GM19035 (cell line): Measurements from ENCODE around the gene ADGRD2.

Experiments
- ATAC-seq: cut with Tn5 transposase; IDR thresholded peaks from one replicate; pipeline ENCODE4 v1.9.1; 2021; ENCODE audit not compliant: unreplicated experiment

Gene ADGRD2

GRCh38 chr9:124437086-124437485, 13.2 kb upstream of the ADGRD2 start:
- ATAC-seq: no peak

- no peak for ATAC-seq
These were observed 12.2 kb upstream of the ADGRD2 start for GRCh38 chr9:124438091-124438490.

GRCh38 chr9:124439086-124439485, 11.2 kb upstream of the ADGRD2 start:
- ATAC-seq: no peak

GRCh38 chr9:124439686-124440243, 10.5 kb upstream of the ADGRD2 start:
- no peak for ATAC-seq

GRCh38 chr9:124440786-124441185, 9.5 kb upstream of the ADGRD2 start:
- no peak for ATAC-seq

GRCh38 chr9:124441291-124441690, 9.0 kb upstream of the ADGRD2 start:
- ATAC-seq: no peak

- no peak for ATAC-seq
These were observed 7.9 kb upstream of the ADGRD2 start for GRCh38 chr9:124442379-124442778.

- no peak for ATAC-seq
These were observed 7.4 kb upstream of the ADGRD2 start for GRCh38 chr9:124442826-124443225.

GRCh38 chr9:124443625-124444024, 6.6 kb upstream of the ADGRD2 start:
- no peak for ATAC-seq

GRCh38 chr9:124444166-124444565, 6.1 kb upstream of the ADGRD2 start:
- ATAC-seq: no peak

GRCh38 chr9:124447297-124447661, 3.0 kb upstream of the ADGRD2 start:
- no peak for ATAC-seq

GRCh38 chr9:124448019-124448418, 2.2 kb upstream of the ADGRD2 start:
- no peak for ATAC-seq

- no peak for ATAC-seq
These were observed 685 bp upstream of the ADGRD2 start for GRCh38 chr9:124449381-124450151.

- ATAC-seq: no peak
These were observed 845 bp downstream of the ADGRD2 start for GRCh38 chr9:124450931-124451661.

- ATAC-seq: no peak
These were observed 2.1 kb downstream of the ADGRD2 start for GRCh38 chr9:124452326-124452725.

GRCh38 chr9:124452841-124453585, 2.8 kb downstream of the ADGRD2 start:
- ATAC-seq: no peak

GRCh38 chr9:124453586-124454191, 3.4 kb downstream of the ADGRD2 start:
- no peak for ATAC-seq

GRCh38 chr9:124454296-124454695, 4.0 kb downstream of the ADGRD2 start:
- ATAC-seq: no peak

GRCh38 chr9:124454791-124455443, 4.7 kb downstream of the ADGRD2 start:
- no peak for ATAC-seq

GRCh38 chr9:124455820-124456219, 5.6 kb downstream of the ADGRD2 start:
- ATAC-seq: no peak
